Urinary bladder (tissue), 4 donors: ENCODE data around the gene TRABD. TPM values are rescaled to one million over a fixed set of nuclear protein-coding genes. Genes with fewer than 3 reads are reported as not detected.
"Not testable (repeated sequence)": the region's sequence is repeated elsewhere in the genome, so short reads cannot be mapped to it uniquely, and the experiment has no call there.

Experiments used
- DNase-seq: peaks from one replicate; pipeline ENCODE4 v3.0.0-alpha.2; 2015; ENCODE audit errors: extremely low spot score
- H3K27ac ChIP-seq: one replicate; pipeline ENCODE4 v1.5.1; 2013; ENCODE audit warnings: low read depth, mild to moderate bottlenecking, moderate library complexity
- H3K36me3 ChIP-seq: one replicate; pipeline ENCODE4 v1.6.1; 2013; ENCODE audit warnings: mild to moderate bottlenecking, moderate library complexity; ENCODE audit not compliant: insufficient read depth
- H3K4me1 ChIP-seq: one replicate; pipeline ENCODE4 v1.6.1; 2013; ENCODE audit warnings: mild to moderate bottlenecking, moderate library complexity; ENCODE audit not compliant: insufficient read depth
- H3K4me3 ChIP-seq: one replicate; pipeline ENCODE4 v1.5.1; 2013; ENCODE audit warnings: low read depth, low read length
- WGBS: extraction: QIAGEN DNeasy Blood & Tissue Kit; methylation state at CpG from one replicate; pipeline ENCODE4 v1.1.7; 2013; 5-methylcytosine and 5-hydroxymethylcytosine counted together
- polyA plus RNA-seq: library from polyadenylated mRNA; stranded (reverse); fragments of 200-250 nt; gene quantifications from one replicate; pipeline ENCODE4 v1.2.3, GENCODE V29; 2013
- total RNA-seq: library from RNA; depleted of rRNA; stranded (reverse); fragments of >200 nt; gene quantifications from one replicate; pipeline ENCODE4 v1.2.3, GENCODE V29; 2014
- donor health status: healthy with polysubstance abuse.
- donor health status: healthy.

TRABD gene
- total and polyA plus RNA-seq, 2 donors, result 7.7 to 36.4 TPM

DNA sequence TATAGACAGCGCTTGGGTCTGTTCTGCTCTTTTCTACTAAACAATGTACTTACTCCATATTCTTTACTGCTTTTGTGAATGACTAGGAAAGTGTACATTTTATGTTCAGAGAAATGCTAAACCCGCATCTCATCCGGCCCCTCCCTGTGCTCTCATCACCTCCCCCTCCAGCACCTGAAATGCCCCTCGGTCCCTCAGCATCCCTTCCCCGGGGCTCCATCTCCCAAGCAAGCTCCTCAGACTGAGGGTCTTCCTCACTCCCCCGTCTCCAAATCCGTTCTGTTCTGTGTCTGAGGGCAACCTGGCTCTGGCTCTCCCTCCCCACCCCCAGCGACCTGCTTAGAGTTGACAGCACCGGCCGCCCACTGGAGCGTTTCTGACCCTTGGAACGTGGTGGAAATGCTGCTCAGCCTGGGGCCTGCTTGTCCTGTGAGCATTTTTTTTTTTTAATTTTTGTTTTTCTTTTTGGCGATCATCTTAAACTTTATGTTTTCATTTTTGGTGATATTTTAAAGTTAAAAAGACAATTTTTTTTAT lies 16.5 kb downstream of the TRABD start:
- no peak overlapping the region for H3K27ac ChIP-seq
- no peaks in the 10 kb centered on the region for H3K4me1 ChIP-seq
- 68% methylated on average over 13 of the region's 13 CpGs for WGBS
- DNase-seq, result no peak
- H3K4me3 ChIP-seq, result peak overlapping the region; percentile 96
- peaks cover 6% of the 10 kb centered on the region for H3K36me3 ChIP-seq

DNA sequence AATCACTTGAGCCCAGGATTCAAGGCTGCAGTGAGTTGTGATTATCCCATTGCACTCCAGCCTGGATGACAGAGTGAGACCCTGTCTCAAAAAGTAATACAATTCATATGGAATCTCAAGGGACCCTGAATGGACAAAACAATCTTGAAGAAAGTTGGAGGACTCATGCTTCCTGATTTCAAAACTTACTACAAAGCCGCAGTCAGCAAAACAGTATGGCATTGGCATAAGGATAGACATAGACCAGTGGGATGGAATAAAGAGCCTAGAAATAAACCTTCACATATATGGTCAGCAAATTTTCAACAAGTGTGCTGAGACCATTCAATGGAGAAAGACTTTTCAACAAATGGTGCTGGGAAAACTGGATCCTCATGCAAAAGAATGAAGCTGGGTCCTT lies 17.6 kb downstream of the TRABD start:
- H3K4me1 ChIP-seq, result no peaks in the 10 kb centered on the region
- no peak overlapping the region for H3K27ac ChIP-seq
- WGBS, result 99% methylated on average over 1 of the region's 1 CpG
- peaks cover 2% of the 10 kb centered on the region for H3K36me3 ChIP-seq
- no peak overlapping the region for H3K4me3 ChIP-seq
- DNase-seq, result no peak

DNA sequence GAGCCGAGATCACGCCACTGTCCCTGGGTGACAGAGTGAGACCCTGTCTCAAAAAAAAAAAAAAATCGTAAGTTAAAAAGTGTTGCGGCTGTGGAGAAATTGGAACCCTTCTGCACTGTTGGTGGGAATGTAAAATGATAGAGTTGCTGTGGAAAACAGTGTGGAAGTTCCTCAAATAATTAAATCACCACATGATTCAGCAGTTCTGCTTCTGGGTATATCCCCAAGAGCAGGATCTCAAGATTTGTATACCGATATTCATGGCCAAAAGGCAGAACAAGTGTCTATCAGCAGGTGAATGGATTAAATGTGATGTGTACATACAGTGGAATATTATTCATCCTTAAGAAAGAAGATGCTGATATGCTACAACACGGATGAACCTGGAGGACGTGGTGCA lies 18.9 kb downstream of the TRABD start:
- H3K36me3 ChIP-seq, result no peaks in the 10 kb centered on the region
- DNase-seq, result no peak
- H3K4me3 ChIP-seq, result no peak overlapping the region
- H3K27ac ChIP-seq, result no peak overlapping the region
- 93% methylated on average over 7 of the region's 7 CpGs for WGBS
- no peaks in the 10 kb centered on the region for H3K4me1 ChIP-seq

DNA sequence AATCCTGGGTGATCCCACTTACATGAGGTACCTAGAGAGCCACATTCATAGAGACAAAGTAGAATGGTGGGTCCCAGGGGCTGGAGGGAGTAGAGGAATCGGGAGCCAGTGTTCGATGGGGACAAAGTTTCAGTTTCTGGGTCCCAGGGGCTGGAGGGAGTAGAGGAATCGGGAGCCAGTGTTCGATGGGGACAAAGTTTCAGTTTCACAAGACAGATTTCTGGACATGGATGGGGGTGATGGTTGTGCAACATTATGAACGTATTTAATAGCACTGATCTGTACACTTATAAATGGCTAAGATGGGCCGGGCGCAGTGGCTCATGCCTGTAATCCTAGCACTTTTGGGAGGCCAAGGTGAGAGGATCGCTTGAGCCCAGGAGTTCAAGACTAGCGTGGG lies 19.3 kb downstream of the TRABD start:
- H3K4me3 ChIP-seq, H3K36me3 ChIP-seq, H3K4me1 ChIP-seq, H3K27ac ChIP-seq, DNase-seq: not testable (repeated sequence)
- 89% methylated on average over 9 of the region's 9 CpGs for WGBS

DNA sequence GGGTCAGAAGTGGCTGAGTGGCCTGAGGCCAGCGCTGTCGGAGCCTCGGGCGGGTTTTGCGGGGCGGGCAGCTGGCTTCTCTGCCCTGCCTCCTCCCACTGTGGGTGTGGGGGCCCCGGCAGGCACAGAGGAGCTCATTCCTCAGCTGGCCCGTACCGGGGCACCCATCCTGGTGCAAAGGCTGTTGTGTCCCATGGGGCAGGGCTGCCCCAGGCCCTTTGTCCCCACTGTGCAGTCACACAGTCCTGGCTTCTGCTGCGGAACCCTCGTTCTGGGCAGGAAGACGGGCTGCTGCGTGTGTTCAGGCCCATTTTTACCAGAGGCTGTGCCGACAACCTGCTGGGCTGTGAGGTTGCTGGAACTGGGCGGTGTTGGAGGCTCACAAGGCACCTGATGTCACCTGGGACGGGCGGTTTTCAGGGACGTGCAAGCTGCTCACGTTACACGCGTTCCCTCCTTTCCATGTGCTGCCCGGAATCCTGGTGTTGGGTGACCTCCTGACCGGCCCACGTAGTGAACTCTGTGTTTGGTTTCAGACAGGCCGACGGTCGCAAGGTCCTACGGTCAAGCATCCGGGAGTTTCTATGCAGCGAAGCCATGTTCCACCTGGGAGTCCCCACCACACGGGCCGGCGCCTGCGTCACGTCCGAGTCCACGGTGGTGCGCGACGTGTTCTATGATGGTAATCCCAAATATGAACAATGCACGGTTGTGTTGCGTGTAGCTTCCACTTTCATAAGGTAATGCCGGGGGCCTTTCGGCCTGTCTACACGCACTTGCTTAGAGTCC lies 20.3 kb downstream of the TRABD start:
- no peaks in the 10 kb centered on the region for H3K4me1 ChIP-seq

DNA sequence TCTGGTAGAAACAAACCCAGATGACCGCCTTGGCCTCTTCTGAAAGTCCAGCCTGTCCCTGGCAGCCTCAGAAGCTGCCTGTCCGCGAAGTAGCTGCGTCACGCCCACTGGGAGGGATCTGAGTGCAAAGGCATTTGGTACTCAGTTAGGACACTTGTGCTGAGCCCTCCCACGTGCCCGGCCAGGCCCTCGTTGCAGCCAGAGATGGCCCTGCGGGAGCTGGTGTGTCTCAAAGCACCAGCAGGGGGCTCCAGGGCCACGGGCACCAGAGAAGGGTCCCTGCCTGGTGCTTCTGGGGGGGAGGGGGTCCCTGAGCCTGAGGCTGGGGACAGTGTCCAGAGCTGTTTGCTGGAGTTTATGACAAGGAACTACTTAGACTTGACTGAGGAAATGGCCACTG lies 20.9 kb downstream of the TRABD start:
- 36% methylated on average over 10 of the region's 10 CpGs for whole genome bisulfite sequencing
- Histone ChIP-seq H3K27ac (no peak overlapping the region), H3K4me1 (no peaks in the 10 kb centered on the region), H3K4me3 (no peak overlapping the region), H3K36me3 (no peaks in the 10 kb centered on the region)
- DNase-seq, result no peak

More for the DNA sequence above, 20.3 kb downstream of the TRABD start:
- H3K36me3 ChIP-seq, result no peaks in the 10 kb centered on the region
- no peak overlapping the region for H3K27ac ChIP-seq
- no peak for DNase-seq
- H3K4me3 ChIP-seq, result no peak overlapping the region
- WGBS, result 90% methylated on average over 45 of the region's 45 CpGs

DNA sequence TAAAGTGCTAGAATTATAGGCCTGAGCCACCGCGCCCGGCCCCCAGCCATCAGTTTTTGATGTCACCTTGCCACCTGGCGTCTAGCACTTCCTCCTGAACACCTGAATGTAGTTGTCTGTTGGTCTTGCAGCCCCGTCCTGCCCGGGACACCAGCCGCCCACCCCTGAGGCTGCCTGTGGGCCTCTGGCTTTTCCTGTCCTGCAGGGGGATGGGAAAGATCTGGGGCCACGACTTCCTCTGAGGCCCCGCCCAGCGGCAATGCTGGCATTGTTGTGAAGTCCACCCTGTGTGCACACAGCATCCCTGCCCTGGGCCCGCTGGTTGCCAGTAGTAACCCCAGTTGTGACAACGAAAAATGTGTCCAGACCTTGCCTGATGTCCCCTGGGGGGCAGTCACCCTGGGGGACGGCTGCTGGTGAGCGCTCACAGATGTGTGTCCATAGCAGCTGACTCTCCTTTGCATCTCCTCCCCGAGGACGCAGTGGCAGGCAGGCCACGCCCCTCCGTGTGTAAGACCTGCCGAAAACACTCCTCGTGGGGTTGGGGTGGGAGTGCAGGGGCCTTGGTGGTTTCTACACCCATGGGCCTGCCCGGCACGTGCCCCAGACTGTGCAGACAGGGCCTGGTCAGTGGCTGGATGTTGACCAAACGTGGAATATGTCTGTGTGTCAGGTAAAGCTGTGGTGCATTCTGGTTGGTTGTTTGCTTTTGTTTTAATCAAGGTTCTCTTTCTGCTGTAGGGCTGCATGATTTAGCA lies 21.8 kb downstream of the TRABD start:
- no peak overlapping the region for H3K27ac ChIP-seq
- DNase-seq, result no peak
- H3K4me3 ChIP-seq, result no peak overlapping the region
- H3K36me3 ChIP-seq, result no peaks in the 10 kb centered on the region
- H3K4me1 ChIP-seq, result no peaks in the 10 kb centered on the region
- 72% methylated on average over 23 of the region's 23 CpGs for WGBS

DNA sequence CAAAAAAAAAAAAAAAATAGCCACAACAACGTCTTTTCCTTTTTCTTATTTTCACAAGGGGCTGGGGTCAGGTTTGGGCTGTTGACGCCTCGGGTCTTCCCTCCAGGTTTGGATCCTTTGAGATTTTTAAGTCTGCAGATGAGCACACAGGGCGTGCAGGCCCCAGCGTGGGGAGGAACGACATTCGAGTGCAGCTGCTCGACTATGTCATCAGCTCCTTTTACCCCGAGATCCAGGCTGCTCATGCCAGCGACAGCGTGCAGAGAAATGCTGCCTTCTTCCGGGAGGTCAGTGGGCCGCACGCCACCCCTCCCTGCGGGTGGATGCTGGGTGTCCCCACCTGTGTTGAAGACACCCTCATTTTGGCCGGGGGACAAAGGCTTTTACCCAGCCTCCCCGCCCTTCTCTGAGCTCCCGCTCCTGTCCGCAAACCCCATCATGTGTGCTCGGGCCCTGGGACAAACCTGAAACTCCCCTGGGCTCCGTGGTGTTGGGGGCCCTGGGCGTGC lies 22.8 kb downstream of the TRABD start:
- Histone ChIP-seq H3K4me3 (no peak overlapping the region), H3K27ac (no peak overlapping the region), H3K4me1 (no peaks in the 10 kb centered on the region), H3K36me3 (no peaks in the 10 kb centered on the region)
- WGBS, result 85% methylated on average over 22 of the region's 22 CpGs
- no peak for DNase-seq

DNA sequence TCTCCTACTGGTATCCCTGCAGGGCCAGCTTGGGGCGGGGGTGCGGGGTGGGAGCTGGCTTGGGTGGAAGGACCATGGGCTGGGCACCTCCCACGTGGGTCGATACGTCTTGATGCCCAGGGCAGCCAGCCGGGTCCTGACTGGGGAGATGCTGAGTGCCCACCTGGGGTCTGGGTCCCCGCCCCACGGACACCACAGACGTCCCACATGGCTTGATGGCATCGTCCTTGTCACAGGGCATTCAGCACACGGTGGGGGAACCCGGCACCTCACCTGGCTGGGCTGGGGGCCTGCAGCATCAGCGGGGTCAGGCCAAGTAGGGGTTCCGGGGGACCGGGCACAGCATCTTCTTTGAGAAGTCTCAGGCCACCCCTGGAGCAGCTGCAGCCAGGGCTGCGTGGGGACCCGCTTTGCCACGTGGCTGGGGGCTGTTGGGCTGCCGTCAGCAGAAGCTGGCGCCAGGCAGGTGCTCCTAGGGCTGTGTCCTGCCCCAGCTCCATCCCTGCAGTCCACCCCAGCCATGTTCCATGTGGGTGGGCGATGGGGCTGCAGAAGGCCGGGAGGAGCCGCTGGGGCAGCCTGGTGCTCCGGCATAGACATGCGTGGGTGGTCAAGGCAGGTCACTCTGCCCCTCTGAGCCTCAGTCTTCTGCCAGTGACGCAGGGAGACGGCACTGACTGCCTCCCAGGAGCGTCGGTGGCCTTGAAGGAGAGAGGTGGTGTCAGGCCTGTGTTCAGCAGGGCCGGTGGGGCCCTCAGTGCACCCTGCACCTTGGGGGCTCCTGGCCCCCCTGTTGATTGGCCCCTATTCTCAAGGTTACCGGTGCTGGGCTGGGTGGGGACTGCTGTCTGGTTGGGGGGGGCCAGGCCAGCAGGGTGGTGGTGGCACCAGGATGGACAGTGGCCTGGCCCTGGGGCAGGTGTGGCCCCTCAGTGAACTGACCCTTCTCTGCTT lies 23.5 kb downstream of the TRABD start:
- H3K36me3 ChIP-seq, result no peaks in the 10 kb centered on the region
- no peak overlapping the region for H3K27ac ChIP-seq
- 82% methylated on average over 31 of the region's 31 CpGs for WGBS
- no peak for DNase-seq
- H3K4me3 ChIP-seq, result no peak overlapping the region
- H3K4me1 ChIP-seq, result no peaks in the 10 kb centered on the region

DNA sequence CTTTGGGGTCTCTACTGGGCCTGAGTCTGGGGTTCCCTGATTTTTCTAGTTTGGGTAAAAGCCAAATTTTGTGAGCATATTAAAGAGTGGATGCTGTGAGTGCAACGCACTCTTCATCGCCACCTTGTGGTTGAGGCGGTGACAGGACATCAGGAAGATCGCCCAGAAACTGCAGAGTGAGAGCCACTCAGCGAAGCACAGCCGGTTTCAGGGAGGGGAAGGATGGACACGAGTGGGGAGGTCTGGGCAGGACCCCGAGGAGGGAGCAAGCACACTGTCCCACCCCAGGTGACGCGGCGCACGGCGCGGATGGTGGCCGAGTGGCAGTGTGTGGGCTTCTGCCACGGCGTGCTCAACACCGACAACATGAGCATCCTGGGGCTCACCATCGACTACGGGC lies 24.2 kb downstream of the TRABD start:
- Histone ChIP-seq H3K27ac (no peak overlapping the region), H3K36me3 (no peaks in the 10 kb centered on the region), H3K4me1 (no peaks in the 10 kb centered on the region), H3K4me3 (no peak overlapping the region)
- WGBS, result 62% methylated on average over 20 of the region's 20 CpGs
- peak; percentile 28 for DNase-seq

DNA sequence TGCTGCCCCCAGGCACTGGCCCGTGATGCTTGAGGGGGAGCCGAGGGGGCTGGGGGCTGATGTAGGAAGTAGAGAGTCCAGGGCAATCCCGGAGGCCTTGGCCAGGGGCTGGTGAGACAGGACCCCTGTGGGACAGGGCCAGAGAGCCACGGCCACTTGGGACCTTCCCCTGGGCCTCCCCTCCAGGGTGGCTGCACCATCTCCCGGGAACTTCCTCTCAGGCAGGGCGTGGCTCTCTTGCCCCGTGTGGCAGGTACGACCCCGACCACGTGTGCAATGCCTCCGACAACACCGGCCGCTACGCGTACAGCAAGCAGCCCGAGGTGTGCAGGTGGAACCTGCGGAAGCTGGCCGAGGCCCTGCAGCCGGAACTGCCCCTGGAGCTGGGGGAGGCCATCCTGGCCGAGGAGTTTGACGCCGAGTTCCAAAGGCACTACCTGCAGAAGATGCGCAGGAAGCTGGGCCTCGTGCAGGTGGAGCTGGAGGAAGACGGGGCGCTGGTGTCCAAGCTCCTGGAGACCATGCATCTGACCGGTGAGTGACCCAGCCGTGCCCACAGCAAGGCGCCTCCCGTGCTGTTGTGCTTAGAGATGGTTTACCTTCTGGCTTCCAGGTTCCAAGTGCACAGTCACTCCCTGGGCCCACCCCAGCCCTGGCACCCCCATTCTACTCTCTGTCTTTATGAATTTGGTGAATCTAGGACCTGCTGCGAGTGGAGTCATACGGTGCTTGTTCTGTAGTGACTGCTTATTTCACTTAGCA lies 24.8 kb downstream of the TRABD start:
- Histone ChIP-seq H3K27ac (no peak overlapping the region), H3K4me3 (no peak overlapping the region), H3K4me1 (no peaks in the 10 kb centered on the region), H3K36me3 (no peaks in the 10 kb centered on the region)
- no peak for DNase-seq
- 90% methylated on average over 32 of the region's 32 CpGs for WGBS

DNA sequence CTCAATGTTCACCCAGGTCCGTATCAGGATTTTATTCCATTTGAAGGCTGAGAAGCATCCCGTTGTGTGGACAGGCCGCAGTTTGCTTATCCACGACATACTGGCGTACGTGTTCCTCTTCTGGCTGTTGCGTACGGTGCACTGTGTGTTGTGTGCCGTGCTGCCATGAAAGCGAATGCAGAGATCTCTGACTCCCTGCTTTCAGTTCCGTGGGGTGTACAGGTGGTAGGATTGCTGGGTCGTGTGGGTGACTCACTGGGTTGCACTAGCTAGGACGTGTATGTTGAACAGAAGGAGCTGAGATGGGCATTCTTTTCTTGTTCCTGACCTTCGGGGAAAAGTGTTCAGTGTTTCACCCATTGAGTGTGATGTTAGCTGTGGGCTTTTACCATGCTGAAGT lies 25.4 kb downstream of the TRABD start:
- DNase-seq, result no peak
- Histone ChIP-seq H3K27ac (no peak overlapping the region), H3K36me3 (no peaks in the 10 kb centered on the region), H3K4me1 (no peaks in the 10 kb centered on the region), H3K4me3 (no peak overlapping the region)
- 89% methylated on average over 14 of the region's 14 CpGs for WGBS
